ENCODE results near the gene ARID1A.

- TF ChIP-seq EZH2 (IDR thresholded peaks at IDR 0.05; ENCODE audit: insufficient read depth, poor library complexity, severe bottlenecking) (no peak), EZH2phosphoT487 (IDR thresholded peaks at IDR 0.05; ENCODE audit: insufficient read depth, low read depth) (no peak)
These were observed 15.0 kb downstream of the ARID1A start for GRCh38 chr1:26710811-26711210.
